Glutamatergic neuron (in vitro differentiated cells): Measurements from ENCODE around the gene TUBA1A. TPM values are rescaled to one million over a fixed set of nuclear protein-coding genes. Genes with fewer than 3 reads are reported as not detected.
A peak's percentile ranks its signal among the peaks of the same experiment; 100 is the strongest.

Source experiments
- DNase-seq: peaks from one replicate; pipeline ENCODE4 v3.0.0; 2022
- H3K27ac Mint-ChIP-seq: one replicate; pipeline ENCODE4 v1.8.0; 2020; ENCODE audit warnings: mild to moderate bottlenecking, mixed read lengths, inconsistent platforms; ENCODE audit not compliant: unreplicated experiment
- H3K27me3 Mint-ChIP-seq: one replicate; pipeline ENCODE4 v1.8.0; 2020; ENCODE audit warnings: mild to moderate bottlenecking, moderate library complexity, mixed read lengths, inconsistent platforms; ENCODE audit not compliant: unreplicated experiment
- H3K36me3 Mint-ChIP-seq: one replicate; pipeline ENCODE4 v1.8.0; 2020; ENCODE audit warnings: mild to moderate bottlenecking, mixed read lengths, inconsistent platforms; ENCODE audit not compliant: unreplicated experiment
- H3K4me1 Mint-ChIP-seq: one replicate; pipeline ENCODE4 v1.8.0; 2020; ENCODE audit warnings: mild to moderate bottlenecking, low read depth, mixed read lengths, inconsistent platforms; ENCODE audit not compliant: unreplicated experiment
- H3K4me3 Mint-ChIP-seq: one replicate; pipeline ENCODE4 v1.8.0; 2020; ENCODE audit warnings: mild to moderate bottlenecking, mixed read lengths, inconsistent platforms; ENCODE audit not compliant: unreplicated experiment
- H3K9me3 Mint-ChIP-seq: one replicate; pipeline ENCODE4 v1.8.0; 2020; ENCODE audit warnings: mild to moderate bottlenecking, moderate library complexity, mixed read lengths, inconsistent platforms; ENCODE audit not compliant: unreplicated experiment
- total RNA-seq: library from RNA; stranded (reverse); fragmentation: NEBNext Ultra II Directional; extraction: Animal tissue kit (Norgen Biotek cat#: 25700); gene quantifications from one replicate; pipeline ENCODE4 v1.2.1, GENCODE V29; 2021; ENCODE audit not compliant: unreplicated experiment
- TF ChIP-seq, protein P1 (sequence below): fragments of 200-600 bp; sonication (generic); IDR thresholded peaks from one replicate; pipeline ENCODE4 v1.5.0; 2021; ENCODE audit not compliant: partially characterized antibody, unreplicated experiment

TUBA1A gene
- total RNA-seq, 1 donor from 2014 or later, result 7,184 TPM

DNA sequence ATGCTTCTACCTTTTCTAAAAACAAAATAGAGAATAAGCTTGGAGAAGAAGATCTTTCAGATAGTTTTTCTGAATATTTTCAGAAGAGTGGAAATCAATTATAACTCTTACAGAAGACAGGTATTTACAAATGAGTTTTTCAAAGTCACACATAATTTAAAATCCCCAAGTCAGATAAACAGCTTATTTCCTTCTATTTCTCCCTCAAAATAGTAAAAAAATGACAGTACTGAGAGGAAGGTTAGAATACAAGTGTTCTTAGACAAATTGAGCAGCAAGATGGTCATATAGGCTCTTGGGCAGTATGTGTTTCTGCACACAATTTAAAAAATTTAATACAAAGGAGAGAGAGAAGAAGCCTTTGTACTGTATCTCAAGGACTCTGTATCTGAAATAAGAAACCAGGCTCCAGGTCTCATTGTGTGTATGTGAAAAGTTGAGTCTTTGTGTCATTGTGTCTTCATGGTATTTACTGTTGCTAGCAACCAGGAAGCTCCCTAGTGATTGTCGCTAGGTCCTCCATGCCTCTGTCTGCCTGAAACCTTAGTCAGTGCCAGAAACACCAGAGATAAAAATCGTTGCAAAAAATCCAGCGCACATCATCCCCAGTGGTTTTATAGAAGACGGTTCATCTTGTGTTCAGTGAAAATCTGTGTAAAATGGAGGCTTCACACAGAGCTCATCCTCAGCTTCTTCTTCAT lies 12.9 kb upstream of the TUBA1A start:
- TF ChIP-seq, protein P1, sequence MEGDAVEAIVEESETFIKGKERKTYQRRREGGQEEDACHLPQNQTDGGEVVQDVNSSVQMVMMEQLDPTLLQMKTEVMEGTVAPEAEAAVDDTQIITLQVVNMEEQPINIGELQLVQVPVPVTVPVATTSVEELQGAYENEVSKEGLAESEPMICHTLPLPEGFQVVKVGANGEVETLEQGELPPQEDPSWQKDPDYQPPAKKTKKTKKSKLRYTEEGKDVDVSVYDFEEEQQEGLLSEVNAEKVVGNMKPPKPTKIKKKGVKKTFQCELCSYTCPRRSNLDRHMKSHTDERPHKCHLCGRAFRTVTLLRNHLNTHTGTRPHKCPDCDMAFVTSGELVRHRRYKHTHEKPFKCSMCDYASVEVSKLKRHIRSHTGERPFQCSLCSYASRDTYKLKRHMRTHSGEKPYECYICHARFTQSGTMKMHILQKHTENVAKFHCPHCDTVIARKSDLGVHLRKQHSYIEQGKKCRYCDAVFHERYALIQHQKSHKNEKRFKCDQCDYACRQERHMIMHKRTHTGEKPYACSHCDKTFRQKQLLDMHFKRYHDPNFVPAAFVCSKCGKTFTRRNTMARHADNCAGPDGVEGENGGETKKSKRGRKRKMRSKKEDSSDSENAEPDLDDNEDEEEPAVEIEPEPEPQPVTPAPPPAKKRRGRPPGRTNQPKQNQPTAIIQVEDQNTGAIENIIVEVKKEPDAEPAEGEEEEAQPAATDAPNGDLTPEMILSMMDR, result no peak
- DNase-seq, result no peak
- H3K9me3 Mint-ChIP-seq, result peaks cover 1% of the 10 kb centered on the region
- H3K36me3 Mint-ChIP-seq, result no peaks in the 10 kb centered on the region
- H3K4me1 Mint-ChIP-seq, result peaks cover 28% of the 10 kb centered on the region
- peak overlapping the region; percentile 50 for H3K4me3 Mint-ChIP-seq
- no peaks in the 10 kb centered on the region for H3K27me3 Mint-ChIP-seq
- H3K27ac Mint-ChIP-seq, result peak overlapping the region; percentile 17

DNA sequence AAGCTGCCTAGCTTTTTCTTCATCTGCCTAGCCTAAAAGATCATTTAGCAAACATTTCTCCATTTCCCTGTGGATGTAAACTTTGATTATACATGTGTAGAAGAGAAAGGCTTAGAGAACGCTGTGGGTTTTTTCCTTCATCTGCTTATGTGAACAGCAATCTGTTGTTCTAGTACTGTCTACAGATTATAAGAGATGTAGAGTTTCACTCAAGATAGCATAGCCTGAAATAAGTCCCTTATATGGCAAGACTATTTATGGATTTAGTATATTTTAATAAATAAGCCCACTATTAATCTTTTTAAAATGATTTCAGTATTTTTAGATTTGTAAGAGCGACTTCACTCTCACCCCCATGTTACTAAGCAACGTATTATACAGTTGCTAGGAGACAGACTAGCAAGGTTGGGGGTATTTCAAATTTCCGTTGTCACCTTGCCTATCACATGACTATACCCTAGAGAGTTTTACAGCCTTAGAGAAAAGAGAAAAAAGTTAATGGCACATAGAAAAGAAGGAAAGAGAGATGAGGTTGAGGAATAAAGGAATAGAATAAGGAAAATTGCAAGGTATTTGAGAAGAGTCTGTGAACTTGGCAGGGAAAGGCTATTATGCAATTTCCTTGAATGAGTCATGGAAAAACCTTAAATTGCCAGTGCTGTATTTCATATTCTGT lies 12.2 kb upstream of the TUBA1A start:
- Mint-ChIP-seq H3K27me3 (no peaks in the 10 kb centered on the region), H3K4me1 (peaks cover 28% of the 10 kb centered on the region), H3K4me3 (peak overlapping the region; percentile 50), H3K27ac (peak overlapping the region; percentile 17), H3K9me3 (peaks cover 1% of the 10 kb centered on the region), H3K36me3 (no peaks in the 10 kb centered on the region)
- DNase-seq, result no peak
- TF ChIP-seq, protein P1, result no peak

DNA sequence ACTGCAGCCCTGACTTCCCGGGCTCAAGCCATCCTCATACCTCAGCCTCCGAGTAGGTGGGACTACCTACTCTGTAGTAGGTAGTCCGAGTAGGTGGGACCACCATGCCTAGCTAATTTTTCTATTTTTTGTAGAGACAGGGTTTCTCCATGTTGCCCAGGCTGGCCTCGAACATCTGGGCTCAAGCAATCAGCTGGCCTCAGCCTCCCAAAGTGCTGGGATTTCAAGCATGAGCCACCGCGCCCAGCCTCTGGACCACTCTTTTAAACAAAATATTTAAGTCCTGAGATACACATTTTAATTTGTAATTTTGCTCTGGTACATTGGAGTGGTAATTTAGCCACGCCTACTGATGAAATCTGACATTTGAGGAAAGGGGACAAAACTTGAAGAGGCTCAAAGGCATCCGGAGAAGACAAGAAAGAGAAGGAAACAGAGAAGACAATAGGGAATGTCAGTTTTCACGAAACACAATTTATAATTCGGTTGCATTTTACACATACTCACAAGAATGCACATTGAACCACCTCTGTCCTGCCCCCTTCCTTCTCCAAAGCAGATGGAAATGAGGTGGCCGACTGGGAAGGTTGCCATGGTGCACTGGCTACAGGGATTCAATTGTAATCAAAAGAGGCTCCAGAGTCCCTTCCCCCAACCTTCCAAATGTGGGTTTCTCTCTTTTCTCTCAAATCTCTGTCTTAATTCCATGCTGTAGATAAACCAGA lies 9.7 kb upstream of the TUBA1A start:
- H3K27me3 Mint-ChIP-seq, result no peaks in the 10 kb centered on the region
- peaks cover 28% of the 10 kb centered on the region for H3K4me1 Mint-ChIP-seq
- H3K9me3 Mint-ChIP-seq, result no peaks in the 10 kb centered on the region
- no peak for DNase-seq
- TF ChIP-seq, protein P1, result no peak
- peak overlapping the region; percentile 28 for H3K27ac Mint-ChIP-seq
- peak overlapping the region; percentile 65 for H3K4me3 Mint-ChIP-seq
- H3K36me3 Mint-ChIP-seq, result no peaks in the 10 kb centered on the region

DNA sequence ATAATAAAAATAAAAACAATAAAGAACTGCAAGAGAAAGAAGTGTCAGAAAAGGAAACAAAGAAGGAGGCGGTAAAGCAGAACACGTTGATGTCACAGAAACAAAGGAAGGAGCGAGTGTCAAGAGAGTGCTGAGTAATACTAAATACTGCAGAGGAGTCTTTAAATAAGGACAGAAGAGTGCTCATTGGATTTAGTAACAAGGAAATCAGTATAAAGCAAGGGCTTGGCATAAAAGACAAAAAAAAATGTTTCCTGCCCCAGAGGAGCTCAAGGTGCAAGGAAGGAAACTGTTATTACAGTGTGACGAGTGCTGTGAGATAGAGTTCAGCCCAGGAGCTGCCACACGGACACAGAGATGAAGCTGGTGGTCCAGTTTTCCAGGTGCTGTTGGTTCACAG lies 8.4 kb upstream of the TUBA1A start:
- no peaks in the 10 kb centered on the region for H3K9me3 Mint-ChIP-seq
- no peak overlapping the region for H3K4me3 Mint-ChIP-seq
- peaks cover 2% of the 10 kb centered on the region for H3K27me3 Mint-ChIP-seq
- H3K4me1 Mint-ChIP-seq, result peaks cover 28% of the 10 kb centered on the region
- H3K36me3 Mint-ChIP-seq, result no peaks in the 10 kb centered on the region
- H3K27ac Mint-ChIP-seq, result no peak overlapping the region
- TF ChIP-seq, protein P1, result no peak
- DNase-seq, result no peak
